ENCODE results near the gene NECAB2. TPM values are rescaled to one million over a fixed set of nuclear protein-coding genes. Genes with fewer than 3 reads are reported as not detected.
"Not testable (repeated sequence)": the region's sequence is repeated elsewhere in the genome, so short reads cannot be mapped to it uniquely, and the experiment has no call there.

The NECAB2 gene
- total and polyA plus RNA-seq, 7 donors = 0.34 to 3.1 (median 1.8) TPM; not detected in 4

- TF ChIP-seq POLR2AphosphoS5 (IDR thresholded peaks at IDR 0.05) (no peak), CTCF (IDR thresholded peaks at IDR 0.05) (no peak), EP300 (IDR thresholded peaks at IDR 0.05) (no peak), POLR2A (IDR thresholded peaks at IDR 0.05) (no peak)
Measured at GRCh38 chr16:83947642-83948234, 20.3 kb upstream of the NECAB2 start.

GRCh38 chr16:83948914-83949723, 18.9 kb upstream of the NECAB2 start:
- WGBS, 2 donors = 68 to 87% methylated on average over 13 of the region's 13 CpGs
- H3K36me3 ChIP-seq = no peaks in the 10 kb centered on the region

More at GRCh38 chr16:83947642-83948234, 20.3 kb upstream of the NECAB2 start:
- no peaks in the 10 kb centered on the region for H3K36me3 ChIP-seq
- intact Hi-C loops (cut with DNase I) = no loop called here
- H3K27me3 ChIP-seq = no peaks in the 10 kb centered on the region
- DNase-seq = no peak
- H3K4me1 ChIP-seq = peaks cover 0 to 6% (median 6%) of the 10 kb centered on the region in 4 donors
- H3K27ac ChIP-seq = no peak overlapping the region
- no peak overlapping the region for H3K4me3 ChIP-seq
- H3K9me3 ChIP-seq = no peaks in the 10 kb centered on the region
- WGBS, 2 donors = 87 to 89% methylated on average over 14 of the region's 14 CpGs

GRCh38 chr16:83949724-83950001, 18.4 kb upstream of the NECAB2 start:
- DNase-seq = no peak
- TF ChIP-seq POLR2A (IDR thresholded peaks at IDR 0.05) = no peak
- TF ChIP-seq EP300 (IDR thresholded peaks at IDR 0.05) = no peak
- no peak for TF ChIP-seq POLR2AphosphoS5 (IDR thresholded peaks at IDR 0.05)
- TF ChIP-seq CTCF (IDR thresholded peaks at IDR 0.05) = no peak
- Histone ChIP-seq H3K27me3 (no peaks in the 10 kb centered on the region), H3K9me3 (no peaks in the 10 kb centered on the region), H3K27ac (no peak overlapping the region), H3K4me1 (peaks cover 0 to 24% (median 23%) of the 10 kb centered on the region in 4 donors), H3K36me3 (no peaks in the 10 kb centered on the region), H3K4me3 (no peak overlapping the region)
- intact Hi-C loops (cut with DNase I) = loop anchor here (5.0 to 10.0 kb wide), 2 partner anchors 142 to 535 kb away; partner anchors contain the start of gene HSBP1
- 90% methylated on average over 5 of the region's 5 CpGs for WGBS, 2 donors

More at GRCh38 chr16:83948914-83949723, 18.9 kb upstream of the NECAB2 start:
- DNase-seq = no peak
- TF ChIP-seq POLR2A (IDR thresholded peaks at IDR 0.05) (no peak), EP300 (IDR thresholded peaks at IDR 0.05) (no peak), CTCF (IDR thresholded peaks at IDR 0.05) (no peak), POLR2AphosphoS5 (IDR thresholded peaks at IDR 0.05) (no peak)
- H3K4me1 ChIP-seq = peaks cover 0 to 18% (median 17%) of the 10 kb centered on the region in 4 donors
- no peak overlapping the region for H3K4me3 ChIP-seq
- intact Hi-C loops (cut with DNase I) = no loop called here
- H3K27ac ChIP-seq = no peak overlapping the region
- H3K9me3 ChIP-seq = no peaks in the 10 kb centered on the region
- no peaks in the 10 kb centered on the region for H3K27me3 ChIP-seq

- Histone ChIP-seq H3K27ac (peak overlapping the region in 1 of 4 donors; percentile 5), H3K4me1 (peaks cover 0 to 33% (median 29%) of the 10 kb centered on the region in 4 donors)
- not testable (repeated sequence) for H3K4me3 ChIP-seq, DNase-seq, H3K27me3 ChIP-seq, H3K36me3 ChIP-seq, H3K9me3 ChIP-seq
- 68 to 69% methylated on average over 10 of the region's 10 CpGs for WGBS, 2 donors
- intact Hi-C loops (cut with DNase I) = loop anchor here (5.0 to 10.0 kb wide), 2 partner anchors 144 to 534 kb away; partner anchors contain the start of gene HSBP1
Measured at GRCh38 chr16:83950862-83951399, 17.1 kb upstream of the NECAB2 start.

GRCh38 chr16:83951544-83951943, 16.5 kb upstream of the NECAB2 start:
- no peaks in the 10 kb centered on the region for H3K27me3 ChIP-seq
- intact Hi-C loops (cut with DNase I) = loop anchor here (5.0 to 10.0 kb wide), 2 partner anchors 144 to 533 kb away; partner anchors contain the start of gene HSBP1
- H3K9me3 ChIP-seq = no peaks in the 10 kb centered on the region
- peak overlapping the region in 1 of 4 donors; percentile 5 for H3K27ac ChIP-seq
- 3 to 43% methylated on average over 8 of the region's 8 CpGs for WGBS, 2 donors
- H3K4me1 ChIP-seq = peaks cover 0 to 37% (median 29%) of the 10 kb centered on the region in 4 donors
- TF ChIP-seq POLR2AphosphoS5 (IDR thresholded peaks at IDR 0.05) (no peak), CTCF (IDR thresholded peaks at IDR 0.05) (no peak), POLR2A (IDR thresholded peaks at IDR 0.05) (no peak), EP300 (IDR thresholded peaks at IDR 0.05) (no peak)
- no peak overlapping the region for H3K4me3 ChIP-seq
- DNase-seq = no peak
- H3K36me3 ChIP-seq = no peaks in the 10 kb centered on the region
